22Rv1 (cell line): Measurements from ENCODE around the gene BBX.

ENCODE experiments used
- H3K27ac ChIP-seq: fragments of 450-650 bp; 2 replicates; pipeline ENCODE4 v1.5.1; 2017
- ZFX ChIP-seq: fragments of 450-650 bp; IDR thresholded peaks from 2 replicates; pipeline ENCODE4 v1.6.1; 2017; ENCODE audit warnings: antibody characterized with exemption, borderline replicate concordance
- TF ChIP-seq, protein P1 (sequence below): fragments of 450-650 bp; IDR thresholded peaks from 2 replicates; pipeline ENCODE4 v1.5.1; 2017; ENCODE audit warnings: mild to moderate bottlenecking

Gene BBX

DNA sequence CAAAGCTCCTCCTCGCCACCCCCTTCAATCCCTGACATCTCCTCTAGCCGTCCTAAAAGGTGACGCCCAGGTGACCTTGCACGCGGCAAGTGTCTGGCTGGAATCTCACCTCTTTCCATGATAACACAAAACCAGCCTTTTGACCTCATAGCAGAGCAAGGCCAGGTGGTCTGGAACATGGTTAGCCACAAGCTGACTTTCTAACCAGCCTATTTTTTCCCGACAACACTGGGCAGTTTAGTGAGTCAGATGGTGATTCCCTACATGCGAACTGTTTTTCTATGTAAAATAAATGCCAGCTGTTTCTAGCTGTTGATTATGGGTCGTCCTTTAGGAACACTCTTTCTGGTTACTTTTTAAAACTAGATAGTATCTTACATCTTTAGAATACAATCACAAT lies 325.0 kb downstream of the BBX start:
- TF ChIP-seq ZFX = no peak
- TF ChIP-seq, protein P1, sequence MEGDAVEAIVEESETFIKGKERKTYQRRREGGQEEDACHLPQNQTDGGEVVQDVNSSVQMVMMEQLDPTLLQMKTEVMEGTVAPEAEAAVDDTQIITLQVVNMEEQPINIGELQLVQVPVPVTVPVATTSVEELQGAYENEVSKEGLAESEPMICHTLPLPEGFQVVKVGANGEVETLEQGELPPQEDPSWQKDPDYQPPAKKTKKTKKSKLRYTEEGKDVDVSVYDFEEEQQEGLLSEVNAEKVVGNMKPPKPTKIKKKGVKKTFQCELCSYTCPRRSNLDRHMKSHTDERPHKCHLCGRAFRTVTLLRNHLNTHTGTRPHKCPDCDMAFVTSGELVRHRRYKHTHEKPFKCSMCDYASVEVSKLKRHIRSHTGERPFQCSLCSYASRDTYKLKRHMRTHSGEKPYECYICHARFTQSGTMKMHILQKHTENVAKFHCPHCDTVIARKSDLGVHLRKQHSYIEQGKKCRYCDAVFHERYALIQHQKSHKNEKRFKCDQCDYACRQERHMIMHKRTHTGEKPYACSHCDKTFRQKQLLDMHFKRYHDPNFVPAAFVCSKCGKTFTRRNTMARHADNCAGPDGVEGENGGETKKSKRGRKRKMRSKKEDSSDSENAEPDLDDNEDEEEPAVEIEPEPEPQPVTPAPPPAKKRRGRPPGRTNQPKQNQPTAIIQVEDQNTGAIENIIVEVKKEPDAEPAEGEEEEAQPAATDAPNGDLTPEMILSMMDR = no peak
- H3K27ac ChIP-seq = no peak overlapping the region

DNA sequence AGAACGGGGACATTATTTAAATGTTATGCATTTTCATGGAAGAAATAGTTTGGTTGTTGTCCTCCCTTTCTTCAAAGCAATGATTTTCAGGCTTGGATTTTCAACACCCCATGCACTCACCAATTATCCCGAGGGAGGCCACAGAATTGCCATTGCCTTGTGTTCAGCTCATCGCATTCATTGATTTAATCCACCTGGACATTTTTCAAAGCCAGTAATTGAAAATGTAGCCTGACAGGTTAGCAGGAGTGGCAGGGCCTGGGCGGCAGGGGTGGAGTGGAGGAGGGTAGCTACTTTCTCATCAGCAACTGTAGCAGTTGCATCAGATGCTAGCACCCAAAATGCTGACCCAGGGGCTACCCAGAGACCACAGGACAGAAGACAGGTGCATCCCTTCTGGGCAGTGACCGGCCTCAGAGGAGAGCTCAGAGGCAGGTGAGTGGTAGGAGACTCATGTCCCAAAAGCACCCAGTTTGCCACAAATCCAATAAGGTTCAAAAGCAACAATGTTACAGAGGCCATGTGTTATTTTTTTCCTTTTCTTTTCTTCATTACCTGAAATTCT lies 325.7 kb downstream of the BBX start:
- H3K27ac ChIP-seq = no peak overlapping the region
- TF ChIP-seq, protein P1 = no peak
- TF ChIP-seq ZFX = no peak

DNA sequence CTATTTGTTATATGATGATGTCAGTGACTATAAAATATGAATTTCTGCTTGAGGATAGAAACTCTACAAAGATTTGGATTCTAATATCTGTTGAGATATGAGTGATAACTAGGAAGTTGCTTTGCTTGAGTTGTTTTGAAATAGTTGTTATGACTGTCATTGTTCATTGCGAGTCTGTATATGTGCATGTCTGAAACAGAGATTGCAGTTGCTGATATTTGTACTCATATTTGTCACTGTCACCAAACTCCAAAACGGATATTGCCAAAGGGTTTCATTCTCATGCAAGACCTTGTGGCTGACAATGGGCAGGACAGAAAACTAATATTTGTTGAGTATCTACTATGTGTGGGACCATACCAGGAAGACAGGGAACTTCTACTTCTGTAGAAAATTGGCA lies 327.9 kb downstream of the BBX start:
- TF ChIP-seq, protein P1 = no peak
- TF ChIP-seq ZFX = no peak
- H3K27ac ChIP-seq = no peak overlapping the region

DNA sequence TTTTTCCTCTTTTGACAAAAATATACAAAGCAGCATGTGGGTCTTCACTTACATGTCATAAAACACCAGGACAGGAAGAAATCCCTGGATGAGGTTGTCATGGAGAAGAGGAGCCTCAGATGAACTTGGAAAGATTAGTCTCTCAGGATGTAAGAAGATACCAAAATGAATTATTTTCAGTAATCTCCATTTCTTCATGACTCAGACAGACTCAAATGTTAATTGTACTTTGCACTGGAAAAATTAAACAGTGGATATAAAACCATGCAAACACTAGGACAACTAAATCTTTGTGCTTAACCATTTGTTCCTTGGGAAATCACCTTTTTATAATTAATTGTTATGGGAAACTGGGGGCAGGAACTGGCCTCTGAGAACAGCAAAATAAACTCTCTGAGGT lies 331.1 kb downstream of the BBX start:
- TF ChIP-seq, protein P1 = no peak
- no peak for TF ChIP-seq ZFX
- no peak overlapping the region for H3K27ac ChIP-seq

DNA sequence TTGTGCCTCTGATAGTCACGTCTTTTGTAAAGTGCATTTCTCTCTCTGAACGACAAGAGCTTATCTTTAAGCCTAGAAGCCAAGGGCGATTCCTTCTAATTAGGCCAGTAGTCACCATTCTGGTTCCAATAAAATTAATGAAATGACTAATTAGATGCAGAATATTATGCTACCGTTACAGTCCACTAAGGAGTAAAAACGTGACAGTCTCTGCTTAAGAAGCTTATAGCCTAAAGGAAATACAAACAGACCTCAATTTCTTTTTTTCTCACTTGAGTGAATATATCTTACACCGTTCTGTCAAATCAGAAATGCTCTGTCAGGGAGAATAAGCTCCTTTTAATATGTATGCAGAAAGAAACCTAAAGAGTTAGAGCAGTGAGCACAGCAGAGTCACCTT lies 332.0 kb downstream of the BBX start:
- no peak overlapping the region for H3K27ac ChIP-seq
- TF ChIP-seq ZFX = no peak
- TF ChIP-seq, protein P1 = no peak

DNA sequence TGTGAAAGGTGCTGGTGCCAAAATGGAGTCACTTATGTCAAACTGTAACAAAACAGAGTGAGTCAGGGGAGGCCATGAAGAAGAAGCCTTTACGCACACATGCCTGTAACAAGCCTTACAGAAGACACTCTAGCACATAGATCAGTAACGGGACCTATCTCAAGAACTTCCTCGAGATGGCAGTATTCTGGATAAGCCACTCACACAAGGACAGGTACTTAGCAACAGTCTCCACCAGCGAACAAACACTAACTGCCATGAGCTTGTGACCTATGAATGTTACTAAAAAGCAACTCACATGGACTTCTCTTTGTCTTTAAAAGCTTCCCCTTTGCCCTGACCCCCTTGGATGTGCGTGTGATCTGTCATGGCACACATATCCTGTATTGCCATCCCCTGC lies 332.9 kb downstream of the BBX start:
- TF ChIP-seq, protein P1 = peak; percentile 77
- TF ChIP-seq ZFX = no peak
- no peak overlapping the region for H3K27ac ChIP-seq

DNA sequence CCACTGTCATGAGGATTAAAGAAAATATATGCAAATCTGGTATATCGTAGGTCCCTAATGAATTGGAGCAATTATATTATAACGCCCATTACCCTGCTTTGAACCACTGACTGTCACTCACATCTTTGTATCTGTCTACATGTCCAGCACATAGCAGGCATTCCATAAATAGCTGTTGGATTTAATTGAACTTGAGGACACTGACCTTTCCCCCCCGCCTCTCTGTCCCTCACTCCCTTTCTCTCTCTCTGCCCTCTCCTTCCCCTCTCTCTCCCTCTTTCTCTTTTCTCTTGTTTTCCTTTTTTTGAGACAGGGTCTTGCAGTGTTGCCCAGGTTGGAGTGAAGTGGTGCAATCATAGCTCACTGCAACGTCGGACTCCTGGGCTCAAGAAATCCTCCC lies 335.1 kb downstream of the BBX start:
- TF ChIP-seq, protein P1 = no peak
- no peak for TF ChIP-seq ZFX

More for the DNA sequence above, 335.1 kb downstream of the BBX start:
- no peak overlapping the region for H3K27ac ChIP-seq
